Measurements from ENCODE around the gene ZBTB17. TPM values are rescaled to one million over a fixed set of nuclear protein-coding genes. Genes with fewer than 3 reads are reported as not detected.

Gene ZBTB17
- total and polyA plus RNA-seq, 9 of the 15 experiments (the other 6 are each of a cell fraction or from before 2014, with no cell fraction given) = 1.1 to 53.4 (median 29.6) TPM

DNA sequence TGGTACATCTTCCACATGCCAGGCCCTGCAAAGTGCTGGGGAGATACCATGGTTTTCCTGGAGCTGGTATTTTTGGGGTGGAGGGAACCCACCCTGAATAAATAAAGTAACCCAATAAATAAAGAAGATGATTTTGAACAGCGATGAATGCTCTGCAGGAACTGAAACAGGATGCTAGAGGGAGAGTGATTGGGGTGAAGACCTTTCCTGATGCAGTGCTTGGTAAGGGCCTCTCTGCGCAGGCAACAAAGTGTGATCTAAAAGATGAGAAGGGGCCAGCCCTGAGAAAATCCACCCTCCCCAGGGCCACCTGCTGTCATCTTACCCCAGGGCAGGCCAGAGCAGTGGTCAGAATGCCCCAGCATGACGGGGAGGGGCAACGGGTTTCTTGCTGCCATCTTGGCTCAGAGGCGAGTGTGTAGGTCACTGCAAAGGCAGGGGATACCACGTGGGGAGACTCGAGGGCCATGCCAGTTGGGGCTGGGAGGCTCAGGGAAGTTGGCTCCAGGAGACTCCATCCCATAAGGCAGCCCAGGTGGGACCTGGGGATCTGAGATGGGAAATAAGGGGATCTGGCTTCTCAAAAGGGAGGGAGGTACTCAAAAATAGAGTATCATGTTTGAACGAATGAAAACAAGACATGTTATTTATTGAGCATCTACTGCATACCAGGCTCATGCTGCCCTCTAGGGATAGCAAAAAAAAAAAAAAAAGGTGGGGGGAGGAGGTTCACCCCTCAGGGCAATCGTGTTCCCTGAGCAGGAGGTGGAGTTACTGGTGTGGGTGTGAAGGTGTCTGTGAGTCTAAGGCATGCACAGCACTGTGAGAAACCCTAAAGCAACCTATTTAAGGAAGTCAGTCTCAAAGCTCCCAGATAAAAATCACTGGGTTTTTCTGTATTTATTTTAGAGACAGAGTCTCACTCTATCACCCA, 30.9 kb upstream of the ZBTB17 start (continued):
- TF ChIP-seq SMC3 (conservative IDR thresholded peaks at IDR 0.05; ENCODE audit: insufficient read depth, low read depth, low read length) (peak; percentile 40; the same call in 1 of the 2 replicates), ZNF12 (CRISPR knock-in tag; IDR thresholded peaks at IDR 0.05) (no peak), ZFPM2 (CRISPR knock-in tag; IDR thresholded peaks at IDR 0.05) (no peak), RAD21 (CRISPR knock-in tag; conservative IDR thresholded peaks at IDR 0.05 in 1 of 2, IDR thresholded peaks at IDR 0.05 in 1 of 2) (peak in 1 of 2 experiments; percentile 37; a peak in 2 of 4 replicates), HLTF (IDR thresholded peaks at IDR 0.05) (peak; percentile 39; the same call in 1 of the 2 replicates), BCOR (IDR thresholded peaks at IDR 0.05) (peak; percentile 35; the same call in 1 of the 2 replicates), DPF2 (IDR thresholded peaks at IDR 0.05) (0 out of 2 replicates have a peak, but pooled peaks have one; percentile 22), FOXK2 (conservative IDR thresholded peaks at IDR 0.05 in 1 of 2, IDR thresholded peaks at IDR 0.05 in 1 of 2; ENCODE audit: low read depth in 2 of 2) (0 out of 4 replicates have a peak, but pooled peaks have one; percentile 29 to 33), ZNF384 (IDR thresholded peaks at IDR 0.05; ENCODE audit: low read depth, low read length) (peak; percentile 87), LCOR (CRISPR knock-in tag; IDR thresholded peaks at IDR 0.05) (no peak), L3MBTL2 (IDR thresholded peaks at IDR 0.05) (peak; percentile 56; the same call in 1 of the 2 replicates), MAZ (CRISPR knock-in tag; conservative IDR thresholded peaks at IDR 0.05 in 1 of 2, IDR thresholded peaks at IDR 0.05 in 1 of 2) (peak in 1 of 2 experiments; percentile 75; a peak in 2 of 4 replicates), ZNF444 (CRISPR knock-in tag; IDR thresholded peaks at IDR 0.05) (no peak)
- TF ChIP-seq, protein P1, sequence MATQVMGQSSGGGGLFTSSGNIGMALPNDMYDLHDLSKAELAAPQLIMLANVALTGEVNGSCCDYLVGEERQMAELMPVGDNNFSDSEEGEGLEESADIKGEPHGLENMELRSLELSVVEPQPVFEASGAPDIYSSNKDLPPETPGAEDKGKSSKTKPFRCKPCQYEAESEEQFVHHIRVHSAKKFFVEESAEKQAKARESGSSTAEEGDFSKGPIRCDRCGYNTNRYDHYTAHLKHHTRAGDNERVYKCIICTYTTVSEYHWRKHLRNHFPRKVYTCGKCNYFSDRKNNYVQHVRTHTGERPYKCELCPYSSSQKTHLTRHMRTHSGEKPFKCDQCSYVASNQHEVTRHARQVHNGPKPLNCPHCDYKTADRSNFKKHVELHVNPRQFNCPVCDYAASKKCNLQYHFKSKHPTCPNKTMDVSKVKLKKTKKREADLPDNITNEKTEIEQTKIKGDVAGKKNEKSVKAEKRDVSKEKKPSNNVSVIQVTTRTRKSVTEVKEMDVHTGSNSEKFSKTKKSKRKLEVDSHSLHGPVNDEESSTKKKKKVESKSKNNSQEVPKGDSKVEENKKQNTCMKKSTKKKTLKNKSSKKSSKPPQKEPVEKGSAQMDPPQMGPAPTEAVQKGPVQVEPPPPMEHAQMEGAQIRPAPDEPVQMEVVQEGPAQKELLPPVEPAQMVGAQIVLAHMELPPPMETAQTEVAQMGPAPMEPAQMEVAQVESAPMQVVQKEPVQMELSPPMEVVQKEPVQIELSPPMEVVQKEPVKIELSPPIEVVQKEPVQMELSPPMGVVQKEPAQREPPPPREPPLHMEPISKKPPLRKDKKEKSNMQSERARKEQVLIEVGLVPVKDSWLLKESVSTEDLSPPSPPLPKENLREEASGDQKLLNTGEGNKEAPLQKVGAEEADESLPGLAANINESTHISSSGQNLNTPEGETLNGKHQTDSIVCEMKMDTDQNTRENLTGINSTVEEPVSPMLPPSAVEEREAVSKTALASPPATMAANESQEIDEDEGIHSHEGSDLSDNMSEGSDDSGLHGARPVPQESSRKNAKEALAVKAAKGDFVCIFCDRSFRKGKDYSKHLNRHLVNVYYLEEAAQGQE (IDR thresholded peaks at IDR 0.05; ENCODE audit: borderline replicate concordance) = peak; percentile 18; the same call in 1 of the 2 replicates
- TF ChIP-seq, protein P1 (CRISPR knock-in tag; IDR thresholded peaks at IDR 0.05; ENCODE audit: low read depth) = no peak
- TF ChIP-seq, protein P2, sequence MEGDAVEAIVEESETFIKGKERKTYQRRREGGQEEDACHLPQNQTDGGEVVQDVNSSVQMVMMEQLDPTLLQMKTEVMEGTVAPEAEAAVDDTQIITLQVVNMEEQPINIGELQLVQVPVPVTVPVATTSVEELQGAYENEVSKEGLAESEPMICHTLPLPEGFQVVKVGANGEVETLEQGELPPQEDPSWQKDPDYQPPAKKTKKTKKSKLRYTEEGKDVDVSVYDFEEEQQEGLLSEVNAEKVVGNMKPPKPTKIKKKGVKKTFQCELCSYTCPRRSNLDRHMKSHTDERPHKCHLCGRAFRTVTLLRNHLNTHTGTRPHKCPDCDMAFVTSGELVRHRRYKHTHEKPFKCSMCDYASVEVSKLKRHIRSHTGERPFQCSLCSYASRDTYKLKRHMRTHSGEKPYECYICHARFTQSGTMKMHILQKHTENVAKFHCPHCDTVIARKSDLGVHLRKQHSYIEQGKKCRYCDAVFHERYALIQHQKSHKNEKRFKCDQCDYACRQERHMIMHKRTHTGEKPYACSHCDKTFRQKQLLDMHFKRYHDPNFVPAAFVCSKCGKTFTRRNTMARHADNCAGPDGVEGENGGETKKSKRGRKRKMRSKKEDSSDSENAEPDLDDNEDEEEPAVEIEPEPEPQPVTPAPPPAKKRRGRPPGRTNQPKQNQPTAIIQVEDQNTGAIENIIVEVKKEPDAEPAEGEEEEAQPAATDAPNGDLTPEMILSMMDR (IDR thresholded peaks at IDR 0.05 in 2 of 3, conservative IDR thresholded peaks at IDR 0.05 in 1 of 3; ENCODE audit: insufficient read depth in 2 of 3, low read depth in 1 of 3, low read length in 3 of 3) = peak; percentile 46 to 69 (median 57)

Data from K562 (cell line).